Left forelimb (tissue), 1 donor: ENCODE results near the gene BARX1.
"Not testable (repeated sequence)": the region's sequence is repeated elsewhere in the genome, so short reads cannot be mapped to it uniquely, and the experiment has no call there.

Source experiments
- DNase-seq: peaks from one replicate; pipeline ENCODE4 v3.0.0-alpha.2; 2018; ENCODE audit warnings: low spot score

Gene BARX1, protein sequence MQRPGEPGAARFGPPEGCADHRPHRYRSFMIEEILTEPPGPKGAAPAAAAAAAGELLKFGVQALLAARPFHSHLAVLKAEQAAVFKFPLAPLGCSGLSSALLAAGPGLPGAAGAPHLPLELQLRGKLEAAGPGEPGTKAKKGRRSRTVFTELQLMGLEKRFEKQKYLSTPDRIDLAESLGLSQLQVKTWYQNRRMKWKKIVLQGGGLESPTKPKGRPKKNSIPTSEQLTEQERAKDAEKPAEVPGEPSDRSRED

DNA sequence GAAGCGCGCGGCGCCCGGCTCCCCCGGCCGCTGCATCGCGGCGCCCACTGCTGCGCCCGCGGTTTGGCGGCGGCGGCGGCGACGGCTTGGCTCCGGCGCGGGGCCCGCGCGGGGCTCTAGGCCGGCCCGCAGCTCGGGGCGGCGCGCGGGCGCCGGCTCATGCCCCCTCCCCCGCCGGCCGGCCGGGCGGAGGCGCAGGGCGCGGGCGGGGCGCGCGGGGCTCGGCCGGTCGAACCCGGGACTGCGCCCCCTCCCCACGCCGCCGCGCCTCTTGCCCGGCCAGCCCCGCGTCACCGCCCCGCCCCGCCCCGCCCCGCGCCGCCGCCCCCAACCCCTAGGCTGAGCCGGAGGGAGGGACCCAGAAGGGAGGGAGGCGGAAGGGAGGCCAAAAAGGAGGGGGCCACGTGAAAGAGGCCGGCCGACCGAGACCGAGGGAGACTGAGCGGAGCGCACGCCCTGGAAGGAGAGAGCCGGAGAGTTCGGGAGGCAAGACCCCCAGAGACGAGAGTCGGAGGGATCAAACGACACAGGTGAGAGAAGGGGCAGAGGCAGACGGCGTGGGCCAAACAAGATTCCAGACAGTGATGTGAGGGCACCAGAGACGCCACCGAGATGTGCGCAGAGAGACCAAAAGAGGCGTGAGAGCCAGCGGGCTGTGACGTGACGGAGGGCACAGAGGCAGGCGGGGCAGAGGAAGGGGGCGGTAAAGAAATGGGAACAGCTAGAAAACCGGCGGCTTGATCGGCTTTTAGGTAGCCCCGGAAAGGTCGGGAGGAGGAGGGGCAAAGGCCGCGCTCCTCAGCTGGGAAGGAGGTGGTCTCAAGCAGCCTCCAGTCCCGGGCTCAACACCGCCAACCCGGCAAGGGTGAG is at the start of gene BARX1:
BARX1 (minus strand) TSS at position 245 of the 870 bp plus-strand sequence; CDS start at position 36, 209 bp downstream.
- no peak for DNase-seq

DNA sequence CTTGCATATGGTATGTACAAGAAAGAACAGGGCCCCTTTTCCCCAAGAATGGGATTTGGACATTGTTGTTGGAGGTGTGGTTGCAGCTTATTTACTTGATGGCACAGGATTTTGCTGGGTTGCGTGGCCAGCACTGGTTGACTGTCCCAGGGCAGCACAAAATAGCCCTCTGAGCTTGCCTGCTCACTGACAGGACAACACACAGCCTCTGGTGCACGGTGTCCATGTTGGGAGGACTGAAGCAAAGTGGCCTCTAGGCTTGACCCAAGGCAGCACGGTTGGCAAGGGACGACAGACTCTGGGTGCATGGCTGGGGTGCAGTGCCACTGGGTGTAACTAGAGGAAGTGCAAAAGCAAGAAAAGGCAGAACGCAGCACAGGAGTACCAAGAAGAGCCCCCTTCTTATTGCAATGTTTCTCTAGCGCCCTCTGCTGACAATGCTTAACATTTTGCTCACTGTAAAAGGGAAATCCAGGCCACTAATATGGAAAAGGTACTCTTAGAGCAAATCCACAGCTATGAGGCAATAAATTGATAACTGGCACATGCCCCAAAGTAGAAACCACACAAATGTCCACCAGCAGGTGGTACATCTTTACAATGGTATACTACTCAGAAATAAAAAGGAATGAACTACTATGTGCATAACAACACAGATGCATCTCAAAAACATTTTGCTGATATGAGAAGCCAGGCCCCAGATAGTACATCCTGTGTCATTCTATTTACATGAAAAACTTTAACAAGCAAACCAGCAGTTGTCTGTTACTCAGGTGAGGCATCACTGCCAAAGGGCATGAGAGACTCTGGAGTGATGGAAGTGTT is 47.4 kb upstream of the BARX1 start:
- DNase-seq = no peak

DNA sequence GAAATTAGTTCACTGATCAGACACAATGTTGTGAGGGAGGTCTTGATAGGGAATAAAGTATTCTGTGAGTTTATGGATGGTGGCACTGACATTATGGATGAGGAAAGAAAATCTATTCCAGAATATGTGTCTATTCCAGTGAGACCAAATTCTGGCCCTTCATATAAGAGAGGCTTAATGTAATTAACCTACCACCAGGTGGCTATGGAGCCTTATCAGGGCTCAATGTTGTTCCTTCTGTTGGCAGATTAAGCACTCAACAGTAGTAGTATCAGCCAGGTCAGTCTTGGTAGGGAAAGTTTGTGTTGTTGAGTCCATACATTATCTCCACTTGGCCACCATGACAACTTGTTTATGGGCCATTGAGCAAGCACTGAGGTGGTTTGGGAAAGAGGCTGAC is 41.7 kb upstream of the BARX1 start:
- DNase-seq = no peak

DNA sequence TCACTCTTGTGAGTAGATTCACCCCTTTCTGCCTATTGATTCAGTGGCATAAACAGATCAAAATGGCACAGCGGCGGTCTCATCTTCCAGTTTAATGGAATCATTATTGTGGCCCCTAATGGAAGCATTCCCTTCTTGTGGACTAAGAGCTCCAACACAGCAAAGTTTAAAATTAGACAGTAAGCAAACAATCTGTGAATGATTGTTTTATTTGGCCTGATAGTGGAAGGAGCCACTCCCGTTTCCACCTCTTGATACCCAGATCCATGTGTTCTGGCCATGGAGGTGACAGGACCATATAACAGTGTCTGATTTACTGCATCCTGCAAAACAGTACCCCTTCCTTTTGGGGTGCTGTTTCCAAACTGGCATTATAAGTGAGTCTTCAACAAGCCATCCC is 41.2 kb upstream of the BARX1 start:
- DNase-seq = no peak

DNA sequence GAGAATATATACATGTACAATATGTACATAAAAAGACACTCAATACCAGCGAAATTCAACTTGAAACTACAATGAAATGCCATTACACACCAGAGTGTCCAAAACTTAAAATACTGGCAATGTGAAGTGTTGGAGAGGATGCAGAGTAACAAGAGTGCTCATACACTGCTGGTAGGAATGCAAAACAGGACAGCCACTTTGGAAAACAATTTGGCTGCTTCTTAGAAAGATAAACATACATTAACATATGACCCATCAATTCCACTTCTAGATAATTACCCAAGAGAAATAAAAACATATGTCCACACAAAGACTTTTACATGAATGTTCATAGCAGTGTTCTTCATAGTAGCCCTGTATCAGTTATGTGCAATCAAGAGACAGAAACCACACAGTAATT is 39.4 kb upstream of the BARX1 start:
- DNase-seq = no peak

DNA sequence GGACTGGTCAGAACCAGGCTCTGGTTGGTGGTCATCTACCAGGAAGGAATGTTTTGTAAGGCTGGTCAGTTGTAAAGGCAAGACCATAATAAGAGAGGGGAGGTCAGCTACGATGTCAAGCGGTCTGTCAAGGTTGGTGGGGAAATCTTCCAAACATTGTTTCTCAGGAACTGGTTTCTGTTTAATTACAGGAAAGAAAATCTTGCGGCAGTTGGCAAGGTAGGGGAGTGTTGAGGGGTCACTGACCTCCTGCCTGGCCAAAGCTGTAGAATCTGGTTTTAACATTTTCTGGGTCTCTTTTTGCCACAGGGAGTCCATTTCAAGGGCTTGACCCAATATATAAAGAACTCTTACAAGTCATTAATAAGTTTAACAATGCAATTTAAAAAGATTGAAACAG is 39.0 kb upstream of the BARX1 start:
- DNase-seq = no peak

DNA sequence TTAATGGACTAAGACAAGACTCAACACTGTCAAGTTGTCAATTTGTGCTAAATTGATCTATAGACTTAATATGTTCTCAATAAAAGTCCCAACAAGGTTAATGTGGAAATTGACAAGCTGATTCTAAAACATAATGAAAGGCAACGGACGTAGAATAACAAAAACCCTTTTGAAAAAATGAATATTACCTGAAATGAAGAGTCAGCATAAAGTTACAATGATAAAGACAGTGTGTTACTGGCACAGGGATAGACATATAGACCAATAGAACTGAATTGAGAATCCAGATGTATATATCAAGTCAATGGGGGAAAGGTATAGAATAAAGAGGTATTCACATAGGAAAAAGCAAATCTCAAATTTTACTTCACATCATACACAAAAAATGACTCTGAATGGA is 37.7 kb upstream of the BARX1 start:
- DNase-seq = no peak

DNA sequence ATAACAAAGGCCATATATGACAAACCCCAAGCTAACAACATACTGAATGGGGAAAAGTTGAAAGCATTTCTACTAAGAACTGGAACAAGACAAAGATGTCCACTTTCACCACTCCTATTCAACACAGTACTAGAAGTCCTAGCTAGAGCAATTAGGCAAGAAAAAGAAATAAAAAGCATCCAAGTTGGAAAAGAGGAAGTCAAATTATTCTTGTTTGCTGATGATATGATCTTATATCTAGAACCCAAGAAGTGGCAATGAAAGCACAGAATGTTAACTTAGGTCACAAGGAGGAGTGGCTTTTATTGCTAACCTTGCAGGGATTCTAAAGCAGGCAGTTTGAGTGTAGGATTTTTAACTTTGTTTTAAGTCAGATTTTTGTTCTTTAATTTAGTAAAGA is 35.3 kb upstream of the BARX1 start:
- no peak for DNase-seq

DNA sequence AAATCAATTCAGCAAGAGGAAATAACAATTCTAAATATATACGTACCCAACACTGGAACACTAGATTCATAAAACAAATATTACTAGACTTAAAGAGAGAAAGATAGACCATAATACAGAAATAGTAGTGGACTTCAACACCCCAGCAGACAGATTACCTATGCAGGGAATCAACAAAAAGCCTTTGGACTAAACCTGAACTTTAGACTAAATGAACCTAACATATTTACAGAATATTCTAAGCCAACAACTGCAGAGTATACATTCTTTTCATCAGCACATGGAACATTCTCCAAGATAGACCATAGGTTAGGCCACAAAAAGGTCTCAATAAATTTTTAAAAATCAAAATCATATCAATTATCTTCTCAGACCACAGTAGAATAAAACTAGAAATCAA is 32.9 kb upstream of the BARX1 start:
- DNase-seq = no peak

DNA sequence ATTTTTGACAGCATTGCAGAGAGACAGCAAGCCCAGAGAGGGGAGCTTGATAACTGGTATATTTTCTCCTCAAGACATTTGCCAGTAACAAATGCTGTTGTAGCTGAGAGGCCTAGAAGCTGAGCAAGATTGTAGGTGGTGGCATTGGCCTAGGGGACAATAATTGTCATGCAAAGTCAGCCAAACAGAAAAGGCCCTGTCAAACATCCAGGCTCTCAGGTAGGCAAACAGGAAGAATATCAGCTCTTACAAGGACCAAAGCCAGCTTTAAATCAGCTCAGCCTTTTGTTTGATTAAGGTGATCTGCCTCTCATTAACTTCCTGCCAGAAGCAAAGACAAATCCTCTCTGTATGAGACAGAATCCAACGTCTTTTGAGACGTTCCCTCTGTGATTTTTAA is 29.7 kb upstream of the BARX1 start:
- no peak for DNase-seq

DNA sequence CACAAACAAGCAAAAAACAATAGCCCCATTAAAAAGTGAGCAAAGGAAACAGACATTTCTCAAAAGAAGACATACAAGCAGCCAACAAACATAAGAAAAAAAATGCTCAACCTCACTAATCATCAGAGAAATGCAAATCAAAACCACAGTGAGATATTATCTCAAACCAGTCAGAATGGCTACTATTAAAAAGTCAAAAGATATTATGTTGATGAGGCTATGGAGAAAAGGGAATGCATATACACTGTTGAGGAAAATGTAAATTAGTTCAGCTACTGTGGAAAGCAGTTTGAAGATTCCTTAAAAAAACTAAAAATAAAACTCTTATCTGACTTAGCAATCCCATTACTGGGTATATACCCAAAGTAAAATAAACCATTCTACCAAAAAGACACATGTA is 28.7 kb upstream of the BARX1 start:
- DNase-seq = no peak

DNA sequence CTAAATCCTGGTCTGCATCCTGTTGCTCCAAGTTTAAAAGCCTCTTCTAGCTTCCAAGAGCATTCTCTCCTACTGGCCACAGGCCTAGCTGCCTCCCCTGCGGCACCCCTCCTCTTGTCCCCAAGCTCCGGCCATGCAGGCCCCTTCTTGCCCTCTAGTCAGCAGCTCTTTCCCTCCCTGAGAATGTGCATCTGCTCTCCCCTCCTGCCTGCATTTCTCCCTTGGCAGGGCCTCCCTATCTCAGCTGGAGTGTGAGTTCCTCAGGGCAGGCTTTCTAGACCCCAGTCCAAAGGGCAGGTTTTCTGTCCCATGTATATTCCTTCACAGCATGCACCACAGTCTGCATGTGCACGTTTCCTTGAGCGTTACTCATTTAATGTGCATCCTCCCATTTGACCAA is 24.6 kb upstream of the BARX1 start:
- no peak for DNase-seq

DNA sequence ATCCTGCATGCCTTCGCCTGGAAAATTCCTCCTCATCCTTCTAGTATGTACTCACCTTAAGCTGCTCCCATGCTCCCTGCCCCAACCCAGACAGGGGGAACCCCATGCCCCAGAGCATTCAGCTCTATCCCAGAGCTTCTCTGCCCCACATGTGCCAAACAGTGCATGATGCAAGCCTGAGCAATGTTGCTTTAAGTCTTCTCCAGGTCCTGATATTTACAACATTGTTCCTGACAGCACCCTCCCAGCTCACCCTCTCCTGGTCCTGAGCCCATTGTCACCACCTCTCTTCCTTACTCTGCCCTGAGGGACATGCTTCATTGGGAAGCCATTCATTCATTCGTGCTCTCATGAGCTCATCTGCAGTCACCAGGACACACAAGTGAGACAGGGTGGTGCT is 23.4 kb upstream of the BARX1 start:
- DNase-seq = no peak

DNA sequence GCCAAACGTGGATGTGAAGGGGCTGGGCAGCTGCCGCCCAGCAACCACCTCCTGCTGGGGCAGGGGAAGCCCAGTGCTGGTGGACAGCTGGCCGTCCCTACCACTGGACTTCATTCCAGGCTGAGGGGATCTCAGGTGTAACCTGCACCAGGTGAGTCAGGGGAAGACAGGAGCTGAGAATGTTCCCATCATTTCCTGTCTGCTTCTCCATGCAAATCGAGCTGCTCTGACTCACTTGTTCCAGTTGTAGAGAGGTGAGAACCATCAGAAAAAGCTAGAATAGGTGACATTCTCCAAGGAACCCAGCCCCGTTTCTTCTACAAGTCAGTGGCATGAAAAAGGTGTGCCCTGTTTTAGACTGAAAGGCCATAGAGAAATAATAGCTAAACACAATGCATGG is 21.8 kb upstream of the BARX1 start:
- no peak for DNase-seq

DNA sequence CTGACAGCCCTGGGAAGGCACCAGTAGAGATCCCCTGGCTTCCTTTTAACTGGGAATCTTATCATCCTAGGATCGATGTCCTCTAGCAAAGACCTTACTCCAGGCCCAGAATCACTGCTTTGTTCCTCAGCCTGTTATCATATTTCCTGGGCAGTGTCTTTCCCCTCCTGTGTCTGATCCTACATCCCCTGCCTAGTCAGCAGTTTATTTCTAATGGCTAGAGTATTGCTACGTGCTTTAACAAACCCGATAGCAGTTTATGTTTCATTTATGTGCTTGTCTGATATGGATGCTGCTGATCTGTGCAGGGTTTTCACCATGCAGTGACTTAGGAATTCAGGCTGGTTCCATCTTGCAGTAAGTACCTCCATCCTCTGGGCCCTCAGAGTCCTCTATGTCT is 20.9 kb upstream of the BARX1 start:
- DNase-seq = no peak

DNA sequence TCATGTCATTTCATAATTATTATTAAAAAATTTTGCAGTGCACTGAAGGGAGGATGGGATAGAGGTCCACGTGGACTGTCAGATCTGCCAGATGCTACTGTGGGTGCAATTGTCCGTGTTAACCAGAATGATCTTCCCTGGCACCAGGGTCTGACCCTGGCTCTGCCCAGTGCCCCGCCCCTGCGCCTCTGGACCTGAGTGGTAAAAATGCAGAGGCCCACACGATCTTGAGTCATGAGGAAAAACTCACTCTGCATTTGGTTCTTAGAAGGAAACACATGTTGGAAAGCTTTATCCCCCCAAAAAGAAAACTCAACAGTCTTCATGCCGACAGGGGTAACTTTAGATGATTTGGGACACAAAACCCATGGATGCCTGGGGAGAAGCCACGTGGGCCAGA is 20.1 kb upstream of the BARX1 start:
- DNase-seq = no peak

DNA sequence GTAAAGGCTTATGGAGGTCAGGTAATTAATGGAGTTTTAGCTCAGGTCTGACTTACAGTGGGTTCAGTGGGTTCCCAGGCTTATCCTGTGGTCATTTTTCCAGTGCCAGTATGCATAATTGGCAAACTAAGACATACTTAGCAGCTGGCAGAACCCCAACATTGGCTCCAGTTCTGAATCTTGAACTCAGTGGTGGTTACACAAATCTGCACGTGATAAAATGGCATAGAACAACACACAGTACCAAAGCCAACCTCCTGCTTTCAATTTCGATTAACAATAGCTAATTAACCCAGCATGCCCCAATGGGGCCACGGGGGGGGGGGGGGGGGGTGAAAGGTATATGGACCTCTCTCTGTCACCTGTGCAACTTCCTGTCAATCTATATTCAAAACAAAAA is 19.0 kb upstream of the BARX1 start:
- no peak for DNase-seq

DNA sequence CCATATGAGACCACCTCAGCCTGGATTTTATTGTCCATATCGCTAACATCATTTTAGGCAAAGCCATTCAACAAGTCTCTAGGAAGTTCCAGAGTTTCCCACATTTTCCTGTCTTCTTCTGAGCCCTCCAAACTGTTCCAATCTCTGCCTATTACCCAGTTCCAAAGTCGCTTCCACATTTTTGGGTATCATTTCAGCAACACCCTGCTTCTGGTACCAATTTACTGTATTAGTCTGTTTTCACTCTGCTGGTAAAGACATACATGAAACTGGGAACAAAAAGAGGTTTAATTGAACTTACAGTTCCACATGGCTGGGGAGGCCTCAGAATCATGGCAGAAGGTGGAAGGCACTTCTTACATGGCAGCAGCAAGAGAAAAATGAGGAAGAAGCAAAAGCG is 17.5 kb upstream of the BARX1 start:
- not testable (repeated sequence) for DNase-seq

DNA sequence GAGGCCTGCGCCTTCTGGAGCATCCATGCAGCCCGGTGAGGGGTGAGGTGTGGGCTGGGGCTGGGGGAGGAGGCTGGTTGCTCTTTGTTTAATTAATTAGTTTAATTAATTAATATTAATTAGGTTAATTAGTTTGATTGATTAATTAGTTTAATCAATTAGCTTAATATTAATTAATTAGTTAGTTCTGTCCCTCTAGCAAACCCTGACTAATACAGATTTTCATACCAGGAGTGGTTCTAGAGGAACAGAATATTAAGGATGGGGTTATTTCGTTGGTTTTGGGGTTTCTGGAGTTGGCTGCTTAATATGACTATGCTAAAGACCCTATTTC is 14.1 kb upstream of the BARX1 start:
- DNase-seq = no peak

DNA sequence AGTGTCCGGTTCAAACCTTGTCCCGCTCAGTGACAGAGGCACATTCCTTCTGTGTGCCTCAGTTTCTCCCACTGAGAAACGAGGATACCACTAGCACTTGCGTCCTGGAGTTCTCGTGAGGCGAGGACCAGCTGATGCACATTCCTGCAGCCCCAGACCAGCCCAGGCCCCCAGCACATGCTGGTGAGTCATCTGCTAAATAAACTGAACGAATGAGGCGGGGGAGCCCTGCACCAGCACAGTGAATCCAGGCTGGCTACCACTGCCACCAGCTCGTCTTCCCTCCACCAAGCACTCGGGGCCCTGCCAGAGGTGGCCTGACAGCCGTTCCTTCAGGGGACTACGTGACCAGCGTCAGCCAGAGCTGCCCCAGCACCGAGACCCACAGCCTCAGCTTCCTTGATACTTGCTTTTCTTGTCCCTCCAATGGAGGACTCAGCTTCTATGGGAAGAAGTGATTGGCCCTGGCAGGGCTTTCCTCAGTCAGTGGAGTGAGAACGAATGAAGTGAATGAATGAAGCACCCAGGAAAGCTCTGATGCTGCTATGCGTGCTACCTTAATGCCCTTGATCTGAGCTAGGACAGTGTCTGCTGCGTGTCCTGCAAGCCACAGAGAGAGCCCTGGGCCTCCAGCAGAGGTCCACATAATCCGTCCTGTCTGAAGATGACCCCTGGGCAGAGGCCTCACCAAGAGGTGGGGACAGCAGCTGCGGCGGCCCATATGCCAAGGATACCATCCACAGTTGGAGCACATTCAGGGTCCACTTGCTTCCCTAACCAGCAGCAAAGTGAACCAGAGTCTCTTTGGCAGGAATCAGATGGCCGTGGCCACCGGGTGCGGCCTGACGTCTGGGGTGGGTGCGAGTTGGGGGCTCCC is 13.5 kb upstream of the BARX1 start:
- DNase-seq = no peak

DNA sequence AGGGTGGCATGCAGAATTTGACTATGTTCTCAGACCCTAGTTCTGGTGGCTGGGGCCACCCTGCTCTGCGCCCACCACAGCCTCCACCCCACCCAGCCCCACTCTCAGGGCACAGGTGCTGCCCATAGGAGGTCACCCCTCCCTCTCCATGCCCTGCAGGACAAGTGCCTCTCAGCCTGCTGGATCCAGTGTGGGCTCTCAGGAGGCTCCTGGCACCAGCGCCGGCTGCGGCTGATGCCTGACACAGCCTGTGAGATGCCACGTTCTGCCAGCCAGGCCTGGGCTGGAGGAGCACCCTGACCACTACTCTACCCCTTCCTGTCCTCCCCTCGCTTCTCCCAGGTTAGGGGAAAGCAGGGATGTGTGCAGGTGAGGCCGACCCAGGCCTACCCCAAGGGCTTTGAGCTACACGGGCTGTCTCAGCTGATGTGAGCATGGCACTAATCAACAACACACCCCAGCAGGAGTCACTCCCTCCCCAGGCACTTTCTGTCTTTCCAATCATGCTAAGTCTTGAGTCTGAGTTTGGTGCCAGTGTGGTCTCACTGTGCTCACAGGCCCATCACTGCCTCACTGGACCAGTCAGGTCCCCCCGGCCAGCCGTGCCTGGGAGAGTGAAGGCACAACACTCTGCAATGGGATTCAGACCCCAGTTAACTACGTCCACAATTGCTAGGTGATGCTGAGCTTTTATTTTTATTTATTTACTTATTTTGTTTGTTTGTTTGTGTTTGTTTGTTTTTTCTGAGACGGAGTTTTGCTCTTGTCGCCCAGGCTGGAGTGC is 12.1 kb upstream of the BARX1 start:
- DNase-seq = no peak
